Choroid plexus epithelial cell (primary cell): ENCODE measurements around the gene FLT4.
"Not testable (repeated sequence)": the region's sequence is repeated elsewhere in the genome, so short reads cannot be mapped to it uniquely, and the experiment has no call there.

Experiments used
- DNase-seq: peaks from one replicate; pipeline ENCODE4 v3.0.0-alpha.2; 2010; ENCODE audit warnings: low read depth
- H3K4me3 ChIP-seq: 2 replicates; pipeline ENCODE4 v1.5.1; 2011; ENCODE audit warnings: low read depth, mild to moderate bottlenecking, control low read depth, low read length, moderate library complexity
- CTCF ChIP-seq: conservative IDR thresholded peaks from 2 replicates; pipeline ENCODE4 v1.5.1; 2011; ENCODE audit warnings: low read depth, mild to moderate bottlenecking, control low read depth, inconsistent platforms, low read length, moderate library complexity

The FLT4 gene

GRCh38 chr5:180689071-180689694 is 39.8 kb upstream of the FLT4 start:
- H3K4me3 ChIP-seq: no peak overlapping the region
- peak; percentile 18 for DNase-seq
- TF ChIP-seq CTCF: no peak

- no peak for TF ChIP-seq CTCF
- no peak overlapping the region for H3K4me3 ChIP-seq
- DNase-seq: no peak
Observed at GRCh38 chr5:180688330-180689070, 39.1 kb upstream of the FLT4 start.

- H3K4me3 ChIP-seq, DNase-seq: not testable (repeated sequence)
Observed at GRCh38 chr5:180686799-180687198, 37.4 kb upstream of the FLT4 start.

- H3K4me3 ChIP-seq: no peak overlapping the region
- DNase-seq: no peak
- no peak for TF ChIP-seq CTCF
Observed at GRCh38 chr5:180684623-180685161, 35.3 kb upstream of the FLT4 start.

- H3K4me3 ChIP-seq: no peak overlapping the region
- no peak for DNase-seq
Observed at GRCh38 chr5:180683220-180683922, 34.0 kb upstream of the FLT4 start.

GRCh38 chr5:180682560-180682959 is 33.2 kb upstream of the FLT4 start:
- DNase-seq: no peak
- TF ChIP-seq CTCF: no peak
- H3K4me3 ChIP-seq: no peak overlapping the region

More at GRCh38 chr5:180683220-180683922, 34.0 kb upstream of the FLT4 start:
- TF ChIP-seq CTCF: no peak

- not testable (repeated sequence) for DNase-seq, H3K4me3 ChIP-seq
Observed at GRCh38 chr5:180682008-180682407, 32.6 kb upstream of the FLT4 start.

- not testable (repeated sequence) for DNase-seq
Observed at GRCh38 chr5:180678319-180678718, 28.9 kb upstream of the FLT4 start.

More at GRCh38 chr5:180678319-180678718, 28.9 kb upstream of the FLT4 start:
- not testable (repeated sequence) for H3K4me3 ChIP-seq
